ENCODE results near the gene RPS6KA2. TPM values are rescaled to one million over a fixed set of nuclear protein-coding genes. Genes with fewer than 3 reads are reported as not detected.

The RPS6KA2 gene
- total RNA-seq, 4 donors from 2014 or later: 64.9 to 101 (median 81.6) TPM

GRCh38 chr6:166514196-166514595, 112.9 kb downstream of the RPS6KA2 start:
- Histone ChIP-seq H3K9me3 (no peaks in the 10 kb centered on the region), H3K36me3 (peaks cover 4 to 6% of the 10 kb centered on the region in 2 donors), H3K4me3 (replicated peaks in 1 of 3) (no peak overlapping the region), H3K27ac (no peak overlapping the region), H3K27me3 (no peaks in the 10 kb centered on the region), H3K4me1 (peaks cover 0 to 5% of the 10 kb centered on the region in 2 donors)
- peak in 4 of 6 experiments; percentile 31 to 42 (median 34) for TF ChIP-seq CTCF (IDR thresholded peaks at IDR 0.05)
- no peak for TF ChIP-seq POLR2A (IDR thresholded peaks at IDR 0.05)
- intact Hi-C loops (cut with DNase I): no loop called here
- 40 to 90% methylated on average over 1 to 3 of the region's 3 CpGs for WGBS, 2 donors
- DNase-seq: peak; percentile 45 to 47

- TF ChIP-seq POLR2A (IDR thresholded peaks at IDR 0.05): no peak
- TF ChIP-seq CTCF (IDR thresholded peaks at IDR 0.05): no peak
- 89 to 93% methylated on average over 8 of the region's 8 CpGs for WGBS, 2 donors
- H3K27me3 ChIP-seq: no peaks in the 10 kb centered on the region
Measured at GRCh38 chr6:166512567-166512966, 114.5 kb downstream of the RPS6KA2 start.

GRCh38 chr6:166511316-166511715, 115.7 kb downstream of the RPS6KA2 start:
- 96 to 100% methylated on average over 2 of the region's 2 CpGs for WGBS, 2 donors
- intact Hi-C loops (cut with DNase I): no loop called here
- no peaks in the 10 kb centered on the region for H3K27me3 ChIP-seq
- DNase-seq: no peak
- no peak overlapping the region for H3K27ac ChIP-seq
- no peak for TF ChIP-seq POLR2A (IDR thresholded peaks at IDR 0.05)
- no peak for TF ChIP-seq CTCF (IDR thresholded peaks at IDR 0.05)
- peaks cover 12 to 18% of the 10 kb centered on the region in 2 donors for H3K36me3 ChIP-seq
- peaks cover 0 to 5% of the 10 kb centered on the region in 2 donors for H3K4me1 ChIP-seq
- no peak overlapping the region for H3K4me3 ChIP-seq (replicated peaks in 1 of 3)
- no peaks in the 10 kb centered on the region for H3K9me3 ChIP-seq

More at GRCh38 chr6:166512567-166512966, 114.5 kb downstream of the RPS6KA2 start:
- no peak for DNase-seq
- Histone ChIP-seq H3K9me3 (no peaks in the 10 kb centered on the region), H3K36me3 (peaks cover 12 to 18% of the 10 kb centered on the region in 2 donors), H3K27ac (no peak overlapping the region), H3K4me3 (replicated peaks in 1 of 3) (no peak overlapping the region), H3K4me1 (peaks cover 0 to 5% of the 10 kb centered on the region in 2 donors)
- intact Hi-C loops (cut with DNase I): no loop called here

- intact Hi-C loops (cut with DNase I): no loop called here
- Histone ChIP-seq H3K27ac (no peak overlapping the region), H3K36me3 (peaks cover 16 to 21% of the 10 kb centered on the region in 2 donors), H3K4me3 (replicated peaks in 1 of 3) (no peak overlapping the region), H3K4me1 (peaks cover 0 to 5% of the 10 kb centered on the region in 2 donors), H3K27me3 (no peaks in the 10 kb centered on the region), H3K9me3 (no peaks in the 10 kb centered on the region)
- no peak for DNase-seq
- 95% methylated on average over 8 of the region's 8 CpGs for WGBS, 2 donors
- TF ChIP-seq POLR2A (IDR thresholded peaks at IDR 0.05) (no peak), CTCF (IDR thresholded peaks at IDR 0.05) (no peak)
Measured at GRCh38 chr6:166509193-166509592, 117.9 kb downstream of the RPS6KA2 start.

GRCh38 chr6:166508726-166509125, 118.3 kb downstream of the RPS6KA2 start:
- Histone ChIP-seq H3K36me3 (peaks cover 18 to 24% of the 10 kb centered on the region in 2 donors), H3K27me3 (no peaks in the 10 kb centered on the region), H3K27ac (no peak overlapping the region), H3K4me3 (replicated peaks in 1 of 3) (no peak overlapping the region), H3K9me3 (no peaks in the 10 kb centered on the region), H3K4me1 (no peaks in the 10 kb centered on the region)
- TF ChIP-seq POLR2A (IDR thresholded peaks at IDR 0.05) (no peak), CTCF (IDR thresholded peaks at IDR 0.05) (no peak)
- intact Hi-C loops (cut with DNase I): no loop called here
- WGBS, 2 donors: 91 to 93% methylated on average over 11 of the region's 11 CpGs
- no peak for DNase-seq
